ENCODE data around the gene GRB7.

DNA sequence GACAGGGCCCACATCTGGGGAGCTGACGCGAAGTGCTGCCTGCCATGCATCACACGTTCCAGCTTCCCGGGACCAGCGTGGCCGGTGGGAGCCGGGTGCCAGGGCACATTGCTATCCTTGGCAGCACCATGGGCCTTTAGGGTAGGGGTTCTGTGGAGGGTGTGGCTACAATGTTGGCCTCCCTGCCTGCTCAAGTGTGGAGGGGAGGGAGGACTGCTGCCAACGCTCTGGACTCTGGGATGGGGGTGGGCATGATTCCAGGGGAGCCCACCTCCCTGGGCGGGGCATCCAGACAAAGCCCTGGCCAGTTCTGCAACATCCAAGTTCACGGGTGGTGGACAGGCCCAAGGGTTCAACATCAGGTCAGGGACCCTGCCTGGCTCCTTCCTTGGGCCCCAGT lies 13.9 kb downstream of the GRB7 start:
- TF ChIP-seq, protein P1, sequence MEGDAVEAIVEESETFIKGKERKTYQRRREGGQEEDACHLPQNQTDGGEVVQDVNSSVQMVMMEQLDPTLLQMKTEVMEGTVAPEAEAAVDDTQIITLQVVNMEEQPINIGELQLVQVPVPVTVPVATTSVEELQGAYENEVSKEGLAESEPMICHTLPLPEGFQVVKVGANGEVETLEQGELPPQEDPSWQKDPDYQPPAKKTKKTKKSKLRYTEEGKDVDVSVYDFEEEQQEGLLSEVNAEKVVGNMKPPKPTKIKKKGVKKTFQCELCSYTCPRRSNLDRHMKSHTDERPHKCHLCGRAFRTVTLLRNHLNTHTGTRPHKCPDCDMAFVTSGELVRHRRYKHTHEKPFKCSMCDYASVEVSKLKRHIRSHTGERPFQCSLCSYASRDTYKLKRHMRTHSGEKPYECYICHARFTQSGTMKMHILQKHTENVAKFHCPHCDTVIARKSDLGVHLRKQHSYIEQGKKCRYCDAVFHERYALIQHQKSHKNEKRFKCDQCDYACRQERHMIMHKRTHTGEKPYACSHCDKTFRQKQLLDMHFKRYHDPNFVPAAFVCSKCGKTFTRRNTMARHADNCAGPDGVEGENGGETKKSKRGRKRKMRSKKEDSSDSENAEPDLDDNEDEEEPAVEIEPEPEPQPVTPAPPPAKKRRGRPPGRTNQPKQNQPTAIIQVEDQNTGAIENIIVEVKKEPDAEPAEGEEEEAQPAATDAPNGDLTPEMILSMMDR (IDR thresholded peaks at IDR 0.05) = no peak
- TF ChIP-seq POLR2A (IDR thresholded peaks at IDR 0.05) = no peak

Data from uterus (tissue), 2 donors.